Measurements from ENCODE around the gene DOK6. TPM values are rescaled to one million over a fixed set of nuclear protein-coding genes. Genes with fewer than 3 reads are reported as not detected.

Gene DOK6
- total RNA-seq, 4 donors from 2014 or later: 0.13 to 0.17 TPM; not detected in 2

GRCh38 chr18:69898241-69898861 lies 497.7 kb downstream of the DOK6 start:
- Histone ChIP-seq H3K9me3 (no peaks in the 10 kb centered on the region), H3K27me3 (no peaks in the 10 kb centered on the region), H3K36me3 (no peaks in the 10 kb centered on the region), H3K4me3 (no peak overlapping the region), H3K4me1 (no peaks in the 10 kb centered on the region), H3K27ac (no peak overlapping the region)
- DNase-seq (no peak), ATAC-seq (no peak)
- no peak for TF ChIP-seq POLR2A (IDR thresholded peaks at IDR 0.05)
- TF ChIP-seq, protein P1, sequence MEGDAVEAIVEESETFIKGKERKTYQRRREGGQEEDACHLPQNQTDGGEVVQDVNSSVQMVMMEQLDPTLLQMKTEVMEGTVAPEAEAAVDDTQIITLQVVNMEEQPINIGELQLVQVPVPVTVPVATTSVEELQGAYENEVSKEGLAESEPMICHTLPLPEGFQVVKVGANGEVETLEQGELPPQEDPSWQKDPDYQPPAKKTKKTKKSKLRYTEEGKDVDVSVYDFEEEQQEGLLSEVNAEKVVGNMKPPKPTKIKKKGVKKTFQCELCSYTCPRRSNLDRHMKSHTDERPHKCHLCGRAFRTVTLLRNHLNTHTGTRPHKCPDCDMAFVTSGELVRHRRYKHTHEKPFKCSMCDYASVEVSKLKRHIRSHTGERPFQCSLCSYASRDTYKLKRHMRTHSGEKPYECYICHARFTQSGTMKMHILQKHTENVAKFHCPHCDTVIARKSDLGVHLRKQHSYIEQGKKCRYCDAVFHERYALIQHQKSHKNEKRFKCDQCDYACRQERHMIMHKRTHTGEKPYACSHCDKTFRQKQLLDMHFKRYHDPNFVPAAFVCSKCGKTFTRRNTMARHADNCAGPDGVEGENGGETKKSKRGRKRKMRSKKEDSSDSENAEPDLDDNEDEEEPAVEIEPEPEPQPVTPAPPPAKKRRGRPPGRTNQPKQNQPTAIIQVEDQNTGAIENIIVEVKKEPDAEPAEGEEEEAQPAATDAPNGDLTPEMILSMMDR (IDR thresholded peaks at IDR 0.05 in 4 of 5, conservative IDR thresholded peaks at IDR 0.05 in 1 of 5): no peak
- in situ Hi-C loops (cut with MboI; ENCODE audit: low sequenced_read_pairs in 4 of 4): no loop called here
- intact Hi-C loops (cut with DNase I; ENCODE audit: low total_unique reads): no loop called here
